ENCODE results near the gene ZNF672. TPM values are rescaled to one million over a fixed set of nuclear protein-coding genes. Genes with fewer than 3 reads are reported as not detected.

Gene ZNF672
- total and polyA plus RNA-seq, 4 donors: 6.4 to 28.0 (median 20.1) TPM

DNA sequence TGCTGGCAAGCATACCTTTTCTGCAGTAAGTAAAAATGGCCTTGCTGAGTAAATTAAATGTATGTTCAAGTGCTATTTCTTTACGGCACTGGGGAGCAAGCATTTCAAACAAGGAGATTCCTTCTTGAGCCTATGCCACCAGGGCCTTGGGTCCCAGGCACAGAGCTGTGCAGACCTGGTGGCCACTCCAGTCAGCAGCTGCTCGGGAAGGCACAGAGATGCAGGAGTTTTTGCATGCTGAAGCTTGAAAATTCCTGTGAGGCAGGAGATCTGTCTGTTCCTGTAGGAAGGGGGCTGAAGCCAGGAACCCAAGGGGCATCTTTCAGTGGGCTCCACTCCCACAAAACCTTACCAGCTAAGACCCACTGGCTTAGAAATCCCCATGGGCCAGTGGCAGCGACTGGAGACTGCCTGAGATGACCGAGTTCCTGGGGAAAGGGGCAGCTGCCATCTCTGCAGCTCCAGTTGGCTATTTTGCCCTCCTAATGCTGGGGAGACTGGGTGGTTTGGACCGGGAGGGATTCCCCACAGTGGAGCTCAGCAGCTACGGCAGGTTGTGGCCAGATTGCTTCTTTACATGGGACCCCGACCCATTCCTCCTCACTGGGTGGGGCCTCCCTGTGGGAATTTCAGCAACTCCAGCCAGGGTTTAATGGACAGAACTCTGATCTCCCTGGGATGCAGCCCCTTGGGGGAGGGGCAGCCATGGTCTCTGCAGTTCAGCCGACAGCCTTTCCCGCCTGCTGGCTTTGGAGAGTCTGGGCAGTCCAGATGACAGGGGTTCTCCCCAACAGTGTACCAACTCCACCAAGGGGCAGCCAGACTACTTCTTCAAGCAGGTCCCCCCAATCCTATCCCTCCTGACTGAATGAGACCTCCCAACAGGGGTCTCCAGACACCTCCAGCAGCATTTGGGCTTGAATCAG lies 59.7 kb downstream of the ZNF672 start:
- peaks cover 0 to 6% (median 0%) of the 10 kb centered on the region in 4 donors for H3K27me3 ChIP-seq (ENCODE audit: control insufficient read depth in 4 of 4, insufficient read depth in 4 of 4, low read length in 3 of 4)
- no peak for DNase-seq (ENCODE audit: low spot score)
- no peaks in the 10 kb centered on the region for H3K4me1 ChIP-seq (ENCODE audit: control insufficient read depth in 4 of 4, insufficient read depth in 4 of 4, low read length in 3 of 4)
- H3K9ac ChIP-seq (ENCODE audit: low read depth in 1 of 2, low read length in 2 of 2): no peak overlapping the region
- H3K4me3 ChIP-seq (ENCODE audit: low read depth in 1 of 3, low read length in 3 of 3): no peak overlapping the region
- 60% methylated on average over 9 of the region's 9 CpGs for WGBS
- H3K27ac ChIP-seq (ENCODE audit: low read depth in 1 of 2, low read length in 2 of 2): no peak overlapping the region
- H3K36me3 ChIP-seq (ENCODE audit: control insufficient read depth in 4 of 4, insufficient read depth in 3 of 4, low read depth in 1 of 4, low read length in 3 of 4): no peaks in the 10 kb centered on the region
- TF ChIP-seq MAX (IDR thresholded peaks at IDR 0.05) (no peak), GABPA (IDR thresholded peaks at IDR 0.05 in 1 of 2, conservative IDR thresholded peaks at IDR 0.05 in 1 of 2) (no peak), REST (IDR thresholded peaks at IDR 0.05) (no peak)
- TF ChIP-seq, protein P1, sequence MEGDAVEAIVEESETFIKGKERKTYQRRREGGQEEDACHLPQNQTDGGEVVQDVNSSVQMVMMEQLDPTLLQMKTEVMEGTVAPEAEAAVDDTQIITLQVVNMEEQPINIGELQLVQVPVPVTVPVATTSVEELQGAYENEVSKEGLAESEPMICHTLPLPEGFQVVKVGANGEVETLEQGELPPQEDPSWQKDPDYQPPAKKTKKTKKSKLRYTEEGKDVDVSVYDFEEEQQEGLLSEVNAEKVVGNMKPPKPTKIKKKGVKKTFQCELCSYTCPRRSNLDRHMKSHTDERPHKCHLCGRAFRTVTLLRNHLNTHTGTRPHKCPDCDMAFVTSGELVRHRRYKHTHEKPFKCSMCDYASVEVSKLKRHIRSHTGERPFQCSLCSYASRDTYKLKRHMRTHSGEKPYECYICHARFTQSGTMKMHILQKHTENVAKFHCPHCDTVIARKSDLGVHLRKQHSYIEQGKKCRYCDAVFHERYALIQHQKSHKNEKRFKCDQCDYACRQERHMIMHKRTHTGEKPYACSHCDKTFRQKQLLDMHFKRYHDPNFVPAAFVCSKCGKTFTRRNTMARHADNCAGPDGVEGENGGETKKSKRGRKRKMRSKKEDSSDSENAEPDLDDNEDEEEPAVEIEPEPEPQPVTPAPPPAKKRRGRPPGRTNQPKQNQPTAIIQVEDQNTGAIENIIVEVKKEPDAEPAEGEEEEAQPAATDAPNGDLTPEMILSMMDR (IDR thresholded peaks at IDR 0.05; ENCODE audit: low read depth, low read length, missing input control): no peak
- H3K9me3 ChIP-seq (ENCODE audit: control insufficient read depth in 4 of 4, low read length in 3 of 4): no peaks in the 10 kb centered on the region

Small RNAs within 50 kb of the gene (small RNA-seq; reads per million reads assigned to genes)
- not detected for gene MIR3124

Other genes with a start within 250 kb of the ZNF672 start
- gene OR2T10, start 240.5 kb upstream of the ZNF672 start, total RNA-seq: not detected
- gene OR2T10, start 240.5 kb upstream of the ZNF672 start, polyA plus RNA-seq: not detected
- gene OR2T11, start 203.1 kb upstream of the ZNF672 start, total RNA-seq: not detected
- gene OR2T11, start 203.1 kb upstream of the ZNF672 start, polyA plus RNA-seq: not detected
- not detected for gene OR2T35, start 192.9 kb upstream of the ZNF672 start, total RNA-seq
- gene OR2T35, start 192.9 kb upstream of the ZNF672 start, polyA plus RNA-seq: not detected
- not detected for gene OR2T27, start 182.7 kb upstream of the ZNF672 start, total RNA-seq
- not detected for gene OR2T27, start 182.7 kb upstream of the ZNF672 start, polyA plus RNA-seq
- not detected for gene OR14I1, start 135.5 kb upstream of the ZNF672 start, total RNA-seq
- gene OR14I1, start 135.5 kb upstream of the ZNF672 start, polyA plus RNA-seq: not detected
- gene LYPD8, start 82.5 kb upstream of the ZNF672 start, total RNA-seq: not detected
- gene LYPD8, start 82.5 kb upstream of the ZNF672 start, polyA plus RNA-seq: not detected
- gene SH3BP5L, start 12.3 kb upstream of the ZNF672 start, total RNA-seq: 10 to 100 TPM; 14.3 to 16.4 TPM
- 10 to 100 TPM in 1 of 2 donors, 1 to 10 TPM in 1; 1.5 to 10.6 TPM for gene SH3BP5L, start 12.3 kb upstream of the ZNF672 start, polyA plus RNA-seq
- 10 to 100 TPM in 1 of 2 donors, 1 to 10 TPM in 1; 7.8 to 16.3 TPM for gene ZNF692, start 20.9 kb downstream of the ZNF672 start, total RNA-seq
- 10 to 100 TPM in 1 of 2 donors, 1 to 10 TPM in 1; 8.1 to 12.7 TPM for gene ZNF692, start 20.9 kb downstream of the ZNF672 start, polyA plus RNA-seq
- gene PGBD2, start 68.0 kb downstream of the ZNF672 start, total RNA-seq: 10 to 100 TPM in 1 of 2 donors, 1 to 10 TPM in 1; 6.5 to 11.1 TPM
- 1 to 10 TPM; 2.6 to 2.9 TPM for gene PGBD2, start 68.0 kb downstream of the ZNF672 start, polyA plus RNA-seq

Measured in liver (tissue), 10 donors.